Adrenal gland (tissue), 5 donors: ENCODE data around the gene FAAP100.

Experiments used
- POLR2A ChIP-seq, 2 donors: fragments of 450-650 bp; IDR thresholded peaks; one replicate each; pipeline ENCODE4 v1.6.1; 2017; ENCODE audit warnings: antibody characterized with exemption in 2 of 2, mild to moderate bottlenecking in 2 of 2, moderate library complexity in 1 of 2
- TF ChIP-seq, protein P1 (sequence below), 6 experiments: fragments of 450-650 bp in 4 of 6; fragments of 200-600 bp in 2 of 6; sonication (generic) in 1 of 6; IDR thresholded peaks; 1 replicate in 5 of 6; 2 replicates in 1 of 6; pipeline versions ENCODE4 v1.5.1 to v1.8.0; 2016 to 2021; ENCODE audit warnings: antibody characterized with exemption in 6 of 6, mild to moderate bottlenecking in 2 of 6, moderate library complexity in 1 of 6
- donor health status: DM: no; HTN: no; CAD: no.

DNA sequence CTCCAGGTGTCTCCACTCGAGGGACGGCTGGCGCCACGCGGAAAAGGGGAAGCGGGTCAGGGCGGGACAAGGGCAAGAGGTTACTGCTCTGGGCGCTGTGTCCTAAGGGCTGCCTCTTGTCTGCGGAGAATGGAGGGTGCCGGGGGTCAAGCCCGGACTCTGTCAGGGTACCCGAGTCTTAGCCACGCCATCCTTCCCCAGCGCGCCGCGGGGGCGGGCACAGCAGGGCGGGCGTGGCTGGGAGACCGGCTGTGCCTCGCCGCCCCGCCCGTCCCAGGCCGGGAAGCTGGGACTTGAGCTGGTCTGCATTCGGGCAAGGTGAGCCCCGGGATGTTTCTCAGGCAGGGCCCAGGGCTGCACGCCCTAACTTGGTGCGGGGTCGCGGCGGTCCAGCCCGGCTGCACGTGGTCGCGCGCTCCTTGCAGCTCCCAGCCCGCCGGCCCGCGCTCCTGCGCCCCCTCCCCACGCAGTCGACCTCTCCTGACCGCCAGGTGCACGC lies 33.3 kb downstream of the FAAP100 start:
- TF ChIP-seq POLR2A (IDR thresholded peaks at IDR 0.05), result no peak
- TF ChIP-seq, protein P1, sequence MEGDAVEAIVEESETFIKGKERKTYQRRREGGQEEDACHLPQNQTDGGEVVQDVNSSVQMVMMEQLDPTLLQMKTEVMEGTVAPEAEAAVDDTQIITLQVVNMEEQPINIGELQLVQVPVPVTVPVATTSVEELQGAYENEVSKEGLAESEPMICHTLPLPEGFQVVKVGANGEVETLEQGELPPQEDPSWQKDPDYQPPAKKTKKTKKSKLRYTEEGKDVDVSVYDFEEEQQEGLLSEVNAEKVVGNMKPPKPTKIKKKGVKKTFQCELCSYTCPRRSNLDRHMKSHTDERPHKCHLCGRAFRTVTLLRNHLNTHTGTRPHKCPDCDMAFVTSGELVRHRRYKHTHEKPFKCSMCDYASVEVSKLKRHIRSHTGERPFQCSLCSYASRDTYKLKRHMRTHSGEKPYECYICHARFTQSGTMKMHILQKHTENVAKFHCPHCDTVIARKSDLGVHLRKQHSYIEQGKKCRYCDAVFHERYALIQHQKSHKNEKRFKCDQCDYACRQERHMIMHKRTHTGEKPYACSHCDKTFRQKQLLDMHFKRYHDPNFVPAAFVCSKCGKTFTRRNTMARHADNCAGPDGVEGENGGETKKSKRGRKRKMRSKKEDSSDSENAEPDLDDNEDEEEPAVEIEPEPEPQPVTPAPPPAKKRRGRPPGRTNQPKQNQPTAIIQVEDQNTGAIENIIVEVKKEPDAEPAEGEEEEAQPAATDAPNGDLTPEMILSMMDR (IDR thresholded peaks at IDR 0.05), result no peak
